GM12891 (cell line): ENCODE data around the gene IRF1. TPM values are rescaled to one million over a fixed set of nuclear protein-coding genes. Genes with fewer than 3 reads are reported as not detected.
"Not testable (repeated sequence)": the region's sequence is repeated elsewhere in the genome, so short reads cannot be mapped to it uniquely, and the experiment has no call there.

Experiments
- DNase-seq: peaks from one replicate; pipeline ENCODE4 v3.0.0; 2011; ENCODE audit warnings: low spot score; ENCODE audit not compliant: insufficient read length
- FAIRE-seq: peaks from 2 replicates; lab custom pipeline; 2011; peaks lifted over from hg19 to GRCh38; lab: Jason Lieb, UNC
- PAX5 ChIP-seq: IDR thresholded peaks from 2 replicates; pipeline ENCODE4 v1.6.1; 2011; ENCODE audit warnings: low read length, moderate library complexity, mild to moderate bottlenecking; ENCODE audit not compliant: insufficient read depth, severe bottlenecking
- POLR2A ChIP-seq: IDR thresholded peaks from 2 replicates; pipeline ENCODE4 v1.6.1; 2011; ENCODE audit warnings: low read depth, low read length, control low read depth
- POLR2AphosphoS5 ChIP-seq: IDR thresholded peaks from 2 replicates; pipeline ENCODE4 v1.6.1; 2011; ENCODE audit warnings: low read depth, low read length, control low read depth
- POU2F2 ChIP-seq: IDR thresholded peaks from 2 replicates; pipeline ENCODE4 v1.6.1; 2011; ENCODE audit warnings: low read depth, mild to moderate bottlenecking, control low read depth, low read length, moderate library complexity
- SPI1 ChIP-seq: IDR thresholded peaks from 2 replicates; pipeline ENCODE4 v1.6.1; 2011; ENCODE audit warnings: low read depth, low read length, control low read depth
- TAF1 ChIP-seq: IDR thresholded peaks from 2 replicates; pipeline ENCODE4 v1.6.1; 2011; ENCODE audit warnings: low read depth, low read length, control low read depth
- polyA plus RNA-seq: library from polyadenylated mRNA; unstranded; fragments of >200 nt; gene quantifications from one replicate; pipeline ENCODE4 v1.2.1, GENCODE V29; 2012; ENCODE audit warnings: low read depth, missing spikeins, inconsistent platforms; ENCODE audit not compliant: missing spikeins

The IRF1 gene
- polyA plus RNA-seq = 30.8 TPM

DNA sequence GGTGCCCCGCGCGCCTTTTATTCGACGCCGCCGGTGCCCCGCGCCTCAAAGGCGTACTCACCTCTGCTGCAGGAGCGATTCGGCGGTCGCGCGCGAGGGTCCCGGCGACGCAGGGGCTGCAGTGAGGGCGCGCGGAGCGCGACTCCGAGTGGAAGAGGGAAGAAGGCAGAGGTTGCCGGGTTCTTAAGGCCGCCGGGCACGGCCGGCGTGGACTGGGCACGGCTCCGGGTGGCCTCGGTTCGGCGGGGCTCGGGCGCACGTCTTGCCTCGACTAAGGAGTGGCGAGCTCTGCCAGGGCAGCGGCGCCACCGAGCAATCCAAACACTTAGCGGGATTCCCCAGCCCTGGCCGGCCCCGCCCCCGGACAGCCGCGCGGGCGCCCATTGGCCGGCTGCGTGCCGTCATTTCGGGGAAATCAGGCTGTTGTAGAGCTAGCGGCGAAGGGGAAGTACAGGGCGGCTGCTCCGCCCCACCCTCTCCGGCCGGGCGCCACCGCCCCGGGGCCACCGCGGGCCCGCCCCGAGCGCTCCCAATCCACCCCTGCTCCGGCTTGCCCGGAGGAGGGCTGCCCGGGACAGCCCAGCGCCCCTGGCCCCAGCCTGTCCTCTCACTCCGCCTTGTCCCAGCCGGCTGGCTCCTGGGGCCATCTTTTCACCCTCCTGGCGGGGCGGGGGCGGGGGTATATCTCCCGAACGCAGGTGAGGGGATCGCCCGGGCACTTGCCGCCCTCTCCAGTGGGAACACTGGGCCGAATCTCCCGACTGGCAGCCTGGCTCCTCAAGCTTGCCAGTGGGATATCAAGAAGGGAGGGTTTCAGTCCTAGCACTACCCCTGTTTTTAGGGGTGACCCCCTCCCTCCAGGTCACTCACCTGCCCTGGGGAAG lies at the start of gene IRF1:
IRF1 (minus strand) TSS at position 290 of the 884 bp plus-strand sequence. CDS start 1,295 bp downstream, outside the sequence.
- peak; percentile 94 for DNase-seq
- FAIRE-seq = peak; percentile 95

DNA sequence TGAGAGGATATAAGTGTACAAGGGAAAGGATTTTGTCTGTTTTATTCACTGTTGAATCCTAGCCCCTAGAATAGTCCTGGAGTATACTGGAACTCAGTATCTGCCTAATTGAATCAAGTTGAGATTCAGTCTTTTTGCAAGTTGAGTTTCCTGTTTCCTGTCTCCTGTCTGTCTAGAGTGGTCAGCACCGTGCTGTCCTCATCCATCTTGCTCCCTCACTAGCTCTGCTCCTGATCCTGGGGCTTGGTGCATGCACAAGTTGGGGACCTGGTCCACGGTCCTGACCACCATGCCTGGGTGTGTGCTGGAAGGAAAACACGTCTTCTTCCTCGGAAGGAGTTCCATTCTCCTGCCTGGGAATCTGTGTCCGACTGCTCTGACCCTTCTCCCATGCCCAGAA lies 49.6 kb upstream of the IRF1 start:
- no peak for DNase-seq
- FAIRE-seq = no peak
- TF ChIP-seq PAX5 (no peak), TAF1 (no peak), POLR2A (no peak), POLR2AphosphoS5 (no peak), POU2F2 (no peak), SPI1 (no peak)

More for the DNA sequence above, at the start of gene IRF1:
- peak; percentile 96 for TF ChIP-seq TAF1
- TF ChIP-seq POLR2AphosphoS5 = peak; percentile 94
- no peak for TF ChIP-seq PAX5
- TF ChIP-seq POLR2A = peak; percentile 96
- 0 out of 2 replicates have a peak, but pooled peaks have one; percentile 4 for TF ChIP-seq SPI1
- peak; percentile 69; the same call in 1 of the 2 replicates for TF ChIP-seq POU2F2

GRCh38 chr5:132539716-132540115 lies 49.1 kb upstream of the IRF1 start:
- DNase-seq (no peak), FAIRE-seq (no peak)
- no peak for TF ChIP-seq POLR2AphosphoS5
- TF ChIP-seq SPI1 = no peak
- TF ChIP-seq POLR2A = no peak
- TF ChIP-seq POU2F2 = no peak
- TF ChIP-seq TAF1 = no peak
- TF ChIP-seq PAX5 = no peak

DNA sequence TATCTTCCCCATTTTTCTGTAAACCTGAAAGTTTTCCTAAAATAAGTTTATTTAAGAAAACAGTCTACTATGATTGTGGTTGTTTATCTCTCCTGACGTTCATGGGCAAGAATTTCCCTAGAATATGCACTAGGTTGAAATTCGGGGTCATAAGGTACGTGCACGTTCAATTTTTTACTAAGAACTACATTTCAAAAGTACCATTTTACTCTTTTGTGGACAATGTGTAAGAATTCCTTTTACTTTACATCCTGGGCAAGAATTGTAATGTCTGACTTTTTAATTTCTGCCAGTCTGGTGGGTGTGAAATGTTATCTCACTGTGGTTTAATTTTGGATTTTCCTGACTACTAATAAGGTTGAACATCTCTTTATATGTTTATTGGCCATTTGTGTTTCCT lies 40.4 kb upstream of the IRF1 start:
- TF ChIP-seq POU2F2 (no peak), POLR2A (no peak), TAF1 (no peak), POLR2AphosphoS5 (no peak), SPI1 (no peak), PAX5 (no peak)
- FAIRE-seq = no peak
- no peak for DNase-seq

DNA sequence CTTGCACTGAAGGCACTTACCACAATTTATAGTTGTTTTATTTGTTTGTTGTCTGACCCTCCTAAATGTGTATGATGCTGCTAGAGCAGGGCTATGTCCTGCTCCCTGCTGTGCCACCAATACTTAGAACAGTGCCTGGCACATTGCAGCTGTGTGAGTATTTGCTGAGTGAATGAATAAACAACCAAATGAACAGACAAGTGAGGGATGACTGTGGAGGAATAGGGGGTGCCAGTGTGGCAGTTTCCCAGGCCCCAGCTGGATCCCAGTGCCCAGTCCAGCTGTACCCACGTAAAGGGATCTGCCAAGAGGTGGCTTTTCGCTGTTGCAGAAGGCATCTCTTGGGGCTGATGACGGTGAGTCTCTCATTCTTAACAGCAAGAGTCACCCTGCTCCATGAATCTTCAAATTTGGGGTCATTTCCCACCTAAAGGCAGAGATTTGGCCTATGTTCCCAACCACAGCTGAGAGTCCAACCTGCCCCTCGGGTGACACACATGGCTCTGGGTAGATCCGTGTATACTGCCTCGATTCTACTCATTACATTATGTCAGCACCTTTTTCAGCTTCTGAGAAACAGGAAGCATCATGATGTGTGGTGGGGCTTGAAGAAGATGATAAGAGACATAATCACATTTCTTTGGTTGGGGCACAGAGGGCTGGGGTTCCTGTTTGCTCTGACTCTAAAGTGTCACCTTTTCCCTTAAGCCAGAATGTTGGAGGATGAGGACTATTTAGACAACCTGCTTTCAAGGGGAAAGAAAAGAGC lies 38.5 kb upstream of the IRF1 start:
- TF ChIP-seq POLR2A (no peak), SPI1 (no peak), PAX5 (no peak)
- DNase-seq (no peak), FAIRE-seq (peak; percentile 51)

DNA sequence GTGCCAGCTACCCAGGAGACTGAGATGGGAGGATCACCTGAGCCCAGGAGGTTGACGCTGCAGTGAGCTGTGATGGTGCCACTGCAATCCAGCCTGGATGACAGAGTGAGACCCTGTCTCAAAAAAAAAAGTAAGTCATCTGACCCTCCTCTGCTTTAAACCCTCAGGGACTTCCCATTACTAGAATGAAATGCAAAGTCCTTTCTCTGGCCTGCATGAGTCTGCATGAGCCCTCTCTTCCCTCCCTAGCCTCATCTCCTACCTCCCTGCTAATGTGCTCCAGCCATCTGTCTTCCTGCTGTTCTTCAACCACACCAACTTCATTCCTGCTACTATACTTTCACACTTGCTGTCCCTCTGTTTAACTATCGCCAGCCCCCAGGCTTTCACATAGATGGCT lies 37.4 kb upstream of the IRF1 start:
- DNase-seq (no peak), FAIRE-seq (no peak)
- TF ChIP-seq TAF1 = no peak
- TF ChIP-seq POLR2AphosphoS5 = no peak
- no peak for TF ChIP-seq SPI1
- TF ChIP-seq PAX5 = no peak
- no peak for TF ChIP-seq POLR2A
- TF ChIP-seq POU2F2 = no peak

DNA sequence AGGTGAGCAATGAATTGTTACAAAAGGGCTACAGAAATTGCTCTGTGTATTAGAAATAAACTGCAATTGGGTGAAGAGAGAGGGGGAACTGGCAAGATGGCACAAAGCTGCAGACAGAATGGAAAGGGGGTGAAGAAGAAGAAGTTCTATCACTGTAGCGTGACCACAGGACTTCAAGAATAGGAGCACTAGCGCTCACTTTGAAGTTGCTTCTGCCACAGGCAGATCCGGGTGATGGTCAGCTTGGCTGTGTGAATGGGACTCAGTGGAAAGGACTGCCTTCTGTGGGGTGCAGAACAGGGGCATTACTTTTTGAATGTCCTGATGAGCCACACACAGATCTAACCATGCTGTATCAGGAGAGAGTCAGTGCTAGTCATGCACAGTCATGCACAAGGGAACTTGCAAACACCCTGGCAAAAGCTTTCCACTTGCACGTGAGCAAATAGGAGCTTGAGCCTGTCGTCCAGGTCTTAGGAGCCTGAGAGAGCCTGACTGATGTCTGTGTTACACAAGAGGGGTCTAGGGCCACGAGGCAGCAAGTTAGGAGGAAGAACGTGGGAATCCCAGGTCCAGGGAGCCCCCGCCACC lies 36.5 kb upstream of the IRF1 start:
- DNase-seq (no peak), FAIRE-seq (peak; percentile 82)
- TF ChIP-seq TAF1 = no peak
- TF ChIP-seq POU2F2 = no peak
- no peak for TF ChIP-seq SPI1
- no peak for TF ChIP-seq PAX5
- no peak for TF ChIP-seq POLR2A
- no peak for TF ChIP-seq POLR2AphosphoS5

DNA sequence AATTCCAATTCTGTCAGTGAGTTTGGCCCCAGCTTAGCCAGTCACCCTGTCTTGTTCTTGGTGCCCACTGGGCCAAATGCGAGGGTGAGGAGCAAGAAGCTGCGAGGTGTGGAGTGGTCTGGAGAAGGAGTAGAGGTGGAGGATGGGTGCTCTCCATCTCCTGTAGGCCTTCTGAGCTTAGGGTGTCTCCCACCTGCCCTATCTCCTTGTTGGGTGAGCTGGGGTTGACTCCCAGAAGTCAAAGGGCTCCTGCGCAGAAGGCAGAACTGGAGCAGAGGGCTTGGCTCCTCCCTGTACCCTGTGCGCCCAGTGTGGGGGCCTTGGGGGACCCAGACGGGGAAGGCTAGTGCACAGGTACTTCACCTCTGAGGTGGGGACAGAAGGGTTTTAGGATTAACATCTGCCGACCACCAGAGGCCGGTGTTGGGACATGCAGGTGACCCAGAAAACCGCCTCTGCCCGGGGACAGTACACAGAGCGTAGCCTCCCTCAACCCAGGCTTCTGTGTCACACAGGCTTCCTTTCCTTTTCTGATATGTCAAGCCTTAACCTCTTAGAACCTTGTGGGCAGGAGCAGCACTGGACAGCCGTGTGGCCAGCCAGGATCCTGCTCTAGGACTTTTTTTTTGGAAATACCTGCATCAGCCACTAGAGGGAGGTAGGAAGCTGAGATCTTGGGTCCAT lies 35.9 kb upstream of the IRF1 start:
- TF ChIP-seq TAF1 = no peak
- no peak for TF ChIP-seq POU2F2
- TF ChIP-seq POLR2A = no peak
- TF ChIP-seq PAX5 = no peak
- TF ChIP-seq SPI1 = no peak
- TF ChIP-seq POLR2AphosphoS5 = no peak
- no peak for FAIRE-seq
- no peak for DNase-seq

- TF ChIP-seq POU2F2 (peak; percentile 46; the same call in 1 of the 2 replicates), SPI1 (peak; percentile 100), POLR2AphosphoS5 (no peak), POLR2A (no peak), PAX5 (no peak)
- peak; percentile 92 for FAIRE-seq
- DNase-seq = no peak
Measured at GRCh38 chr5:132525299-132525724, 34.7 kb upstream of the IRF1 start.

DNA sequence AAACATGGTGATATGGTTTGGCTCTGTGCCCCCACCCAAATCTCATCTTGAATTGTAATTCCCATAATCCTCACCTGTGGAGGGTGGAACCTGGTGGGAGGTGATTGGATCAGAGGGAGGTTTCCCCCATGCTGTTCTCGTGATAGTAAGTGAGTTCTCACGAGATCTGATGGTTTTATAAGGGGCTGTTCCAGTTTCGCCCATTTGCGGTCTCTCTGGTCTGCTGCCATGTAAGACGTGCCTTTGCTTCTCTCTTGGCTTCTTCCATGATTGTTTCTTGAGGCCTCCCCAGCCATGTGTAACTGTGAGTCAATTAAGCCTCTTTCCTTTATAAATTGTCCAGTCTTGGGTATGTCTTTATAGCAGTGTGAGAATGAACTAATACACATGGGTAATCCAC lies 34.3 kb upstream of the IRF1 start:
- not testable (repeated sequence) for FAIRE-seq, DNase-seq

DNA sequence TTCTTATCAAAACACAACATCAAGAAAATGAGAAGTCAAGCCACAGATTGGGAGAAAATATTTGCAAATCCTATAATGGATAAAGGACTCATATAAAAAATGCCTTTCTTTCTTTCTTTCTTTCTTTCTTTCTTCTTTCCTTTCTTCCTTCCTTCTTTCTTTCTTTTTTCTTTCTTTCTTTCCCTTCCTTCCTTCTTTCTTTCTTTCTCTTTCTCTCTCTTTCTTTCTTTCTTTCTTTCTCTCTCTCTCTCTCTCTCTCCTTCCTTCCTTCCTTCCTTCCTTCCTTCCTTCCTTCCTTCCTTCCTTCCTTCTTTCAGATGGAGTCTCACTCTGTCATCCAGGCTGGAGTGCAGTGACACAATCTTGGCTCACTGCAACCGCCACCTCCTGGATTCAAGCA lies 31.5 kb upstream of the IRF1 start:
- not testable (repeated sequence) for FAIRE-seq, DNase-seq

DNA sequence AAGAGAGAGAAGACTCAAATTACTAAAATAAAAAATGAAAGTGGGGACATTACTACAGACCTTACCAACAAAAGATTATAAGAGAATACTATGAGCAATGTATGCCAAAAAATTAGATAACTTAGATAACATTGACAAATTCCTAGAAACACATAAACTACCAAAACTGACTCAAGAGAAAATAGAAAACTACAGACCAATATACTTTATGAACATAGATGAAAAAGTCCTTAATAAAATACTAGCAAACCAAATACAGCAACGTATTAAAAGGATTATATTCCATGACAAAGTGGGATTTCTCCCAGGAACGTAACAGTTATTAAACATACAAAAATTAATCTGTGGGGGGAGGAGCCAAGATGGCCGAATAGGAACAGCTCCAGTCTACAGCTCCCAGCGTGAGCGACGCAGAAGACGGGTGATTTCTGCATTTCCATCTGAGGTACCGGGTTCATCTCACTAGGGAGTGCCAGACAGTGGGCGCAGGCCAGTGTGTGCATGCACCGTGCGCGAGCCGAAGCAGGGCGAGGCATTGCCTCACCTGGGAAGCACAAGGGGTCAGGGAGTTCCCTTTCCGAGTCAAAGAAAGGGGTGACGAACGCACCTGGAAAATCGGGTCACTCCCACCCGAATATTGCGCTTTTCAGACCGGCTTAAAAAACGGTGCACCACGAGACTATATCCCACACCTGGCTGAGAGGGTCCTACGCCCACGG lies 23.2 kb upstream of the IRF1 start:
- not testable (repeated sequence) for DNase-seq, FAIRE-seq
